Stomach smooth muscle (tissue), 2 donors: ENCODE data around the gene PDE1A.
A peak's percentile ranks its signal among the peaks of the same experiment; 100 is the strongest.

Experiments
- H3K27ac ChIP-seq: one replicate; pipeline ENCODE4 v1.7.0; 2013; ENCODE audit warnings: mild to moderate bottlenecking, low read length, inconsistent platforms
- H3K27me3 ChIP-seq, 2 donors: one replicate each; pipeline ENCODE4 v1.7.0; 2013; ENCODE audit warnings: low read length in 2 of 2; ENCODE audit not compliant: insufficient read depth in 2 of 2, control insufficient read depth in 1 of 2
- H3K36me3 ChIP-seq, 2 donors: one replicate each; pipeline ENCODE4 v1.7.0; 2013; ENCODE audit warnings: low read length in 2 of 2; ENCODE audit not compliant: control insufficient read depth in 2 of 2, insufficient read depth in 2 of 2
- H3K4me1 ChIP-seq: one replicate; pipeline ENCODE4 v1.7.0; 2013; ENCODE audit warnings: low read length; ENCODE audit not compliant: control insufficient read depth, insufficient read depth
- H3K4me3 ChIP-seq, 2 donors: one replicate each; pipeline ENCODE4 v1.7.0; 2013; ENCODE audit warnings: low read length in 2 of 2
- H3K9ac ChIP-seq, 2 donors: one replicate each; pipeline ENCODE4 v1.7.0; 2013; ENCODE audit warnings: low read length in 2 of 2, mild to moderate bottlenecking in 1 of 2
- H3K9me3 ChIP-seq, 2 donors: one replicate each; pipeline ENCODE4 v1.7.0; 2013; ENCODE audit warnings: low read length in 2 of 2; ENCODE audit not compliant: control insufficient read depth in 2 of 2
- donor health status: healthy.
- donor health status: Pancreatic carcinoma.

The PDE1A gene

DNA sequence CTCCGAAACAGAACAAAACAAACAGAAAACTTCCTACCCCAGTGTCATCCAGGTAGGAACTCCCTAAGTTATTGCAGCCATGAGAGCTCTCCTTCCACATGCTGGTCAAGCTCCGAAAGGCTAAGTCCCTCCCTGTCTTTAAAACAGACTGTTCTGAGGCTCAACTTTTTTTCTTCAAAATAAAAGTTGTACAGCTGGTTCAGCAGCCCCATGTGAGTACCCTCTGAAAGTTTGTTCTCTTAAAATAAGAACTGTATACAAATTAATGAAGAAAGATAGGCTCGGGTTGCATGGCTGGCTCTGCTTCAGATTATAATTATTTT, at the start of gene PDE1A:
Gene PDE1A (minus strand): TSS at position 119 of the 323 bp plus-strand sequence.
- H3K9me3 ChIP-seq, result no peaks in the 10 kb centered on the region
- peak within 1 kb of the TSS; percentile 48 to 76 for H3K4me3 ChIP-seq
- peak within 1 kb of the TSS; percentile 42 for H3K27ac ChIP-seq
- no peaks in the 10 kb centered on the region for H3K27me3 ChIP-seq
- H3K36me3 ChIP-seq, result no peaks in the 10 kb centered on the region
- H3K4me1 ChIP-seq, result no peaks in the 10 kb centered on the region
- peak within 1 kb of the TSS; percentile 52 to 63 for H3K9ac ChIP-seq

DNA sequence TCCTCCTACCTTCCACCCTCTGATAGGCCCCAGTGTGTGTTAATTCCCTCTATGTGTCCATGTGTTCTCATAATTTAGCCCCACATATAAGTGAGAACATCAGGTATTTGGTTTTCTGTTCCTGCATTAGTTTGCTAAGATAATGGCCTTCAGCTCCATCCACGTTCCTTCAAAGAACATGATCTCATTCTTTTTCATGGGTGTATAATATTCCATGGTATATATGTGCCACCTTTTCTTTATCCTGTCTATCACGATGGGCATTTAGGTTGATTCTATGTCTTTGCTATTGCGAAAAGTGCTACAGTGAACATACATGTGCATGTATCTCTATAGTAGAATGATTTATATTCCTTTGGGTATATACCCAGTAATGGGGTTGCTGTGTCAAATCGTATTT, 46.8 kb upstream of the PDE1A start:
- Histone ChIP-seq H3K9me3 (peaks cover 5 to 6% of the 10 kb centered on the region in 2 donors), H3K36me3 (no peaks in the 10 kb centered on the region), H3K27me3 (no peaks in the 10 kb centered on the region), H3K4me1 (no peaks in the 10 kb centered on the region), H3K27ac (no peak overlapping the region), H3K4me3 (no peak overlapping the region), H3K9ac (no peak overlapping the region)

DNA sequence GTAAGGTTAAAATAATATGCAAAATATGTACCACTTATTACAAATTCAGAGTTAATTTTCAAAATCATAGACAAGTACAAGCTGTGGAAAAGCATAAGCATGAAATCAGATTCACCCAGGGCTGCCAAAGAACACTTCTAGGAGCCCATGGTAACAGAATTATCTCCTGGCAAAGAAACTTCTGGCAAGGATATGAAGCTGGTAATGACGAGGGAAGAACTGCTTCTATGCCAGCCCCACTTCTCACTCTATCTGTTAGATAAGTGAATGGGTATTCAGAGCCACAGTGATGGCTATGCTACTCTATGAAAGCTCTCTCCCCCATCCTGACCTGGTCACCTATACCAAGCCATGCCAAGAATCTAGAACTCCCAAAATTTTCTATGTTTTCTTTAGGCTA, 36.9 kb upstream of the PDE1A start:
- Histone ChIP-seq H3K9ac (no peak overlapping the region), H3K9me3 (peaks cover 0 to under 1% of the 10 kb centered on the region in 2 donors), H3K27me3 (no peaks in the 10 kb centered on the region), H3K4me3 (no peak overlapping the region), H3K4me1 (no peaks in the 10 kb centered on the region), H3K36me3 (no peaks in the 10 kb centered on the region), H3K27ac (no peak overlapping the region)

DNA sequence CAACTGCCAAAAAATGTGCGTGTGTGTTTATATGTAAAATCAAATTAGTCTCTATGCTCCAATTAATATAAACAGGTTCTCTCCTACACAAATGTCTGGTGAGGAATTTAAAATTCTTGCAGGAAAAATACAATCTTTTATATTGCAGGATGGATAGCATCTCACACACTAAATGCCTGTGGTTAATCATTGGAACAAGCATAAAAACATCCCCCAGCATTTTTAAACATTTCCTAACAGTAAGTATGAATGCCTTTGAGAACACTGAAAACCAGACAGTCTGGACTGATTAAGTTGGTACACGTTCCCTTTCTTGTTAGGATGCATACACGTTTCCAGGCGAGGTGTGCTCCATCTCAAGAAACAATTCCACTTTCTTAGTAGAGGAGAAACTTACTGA, 29.9 kb upstream of the PDE1A start:
- H3K9me3 ChIP-seq, result no peaks in the 10 kb centered on the region
- no peak overlapping the region for H3K9ac ChIP-seq
- H3K36me3 ChIP-seq, result no peaks in the 10 kb centered on the region
- no peak overlapping the region for H3K27ac ChIP-seq
- H3K4me3 ChIP-seq, result no peak overlapping the region
- H3K27me3 ChIP-seq, result no peaks in the 10 kb centered on the region
- no peaks in the 10 kb centered on the region for H3K4me1 ChIP-seq

DNA sequence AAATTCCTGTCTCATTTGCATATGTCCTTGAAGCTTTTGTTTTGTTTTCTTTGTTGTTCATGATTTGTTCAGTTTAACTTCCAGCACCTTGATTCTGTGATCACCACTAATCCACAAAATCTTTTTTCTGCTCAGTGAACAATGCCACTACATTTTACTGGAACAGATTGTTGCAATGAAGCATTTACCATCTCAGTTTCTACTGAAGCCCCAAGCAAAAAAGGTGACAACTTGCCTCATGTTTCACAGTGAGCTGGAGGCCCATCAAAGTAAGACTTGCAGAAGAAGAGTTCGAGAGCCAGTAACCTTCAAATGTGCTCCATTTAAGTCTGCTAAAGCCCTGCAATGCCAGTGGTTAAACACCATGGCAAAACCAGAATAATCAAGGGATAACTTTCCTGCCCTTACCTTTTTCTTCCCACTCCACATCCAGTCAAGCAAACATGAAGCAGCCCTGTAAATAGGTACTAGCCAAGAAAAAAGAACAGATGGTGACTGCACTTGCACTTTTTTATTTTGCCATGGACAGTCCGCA, 25.7 kb upstream of the PDE1A start:
- no peaks in the 10 kb centered on the region for H3K36me3 ChIP-seq
- H3K9ac ChIP-seq, result no peak overlapping the region
- H3K27ac ChIP-seq, result no peak overlapping the region
- no peaks in the 10 kb centered on the region for H3K4me1 ChIP-seq
- no peaks in the 10 kb centered on the region for H3K27me3 ChIP-seq
- no peak overlapping the region for H3K4me3 ChIP-seq
- no peaks in the 10 kb centered on the region for H3K9me3 ChIP-seq

DNA sequence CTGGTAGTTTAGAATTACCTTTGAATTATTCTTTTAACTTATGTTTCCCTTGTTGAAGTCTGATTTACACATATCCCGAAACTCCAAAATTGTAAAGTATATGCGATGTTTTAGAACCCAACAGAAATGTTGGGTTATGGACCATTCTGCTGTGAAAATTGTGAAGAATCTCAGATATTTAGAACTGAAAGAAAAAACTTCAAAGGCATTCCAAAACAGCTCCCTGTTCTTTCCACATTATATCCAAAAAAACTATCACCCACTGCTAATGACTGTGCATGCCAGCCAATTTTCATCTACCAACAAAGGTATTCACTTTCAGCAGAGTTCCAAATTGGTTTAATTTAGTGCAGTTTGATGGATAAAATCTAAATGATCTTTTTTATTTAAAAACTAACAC, 21.5 kb upstream of the PDE1A start:
- H3K36me3 ChIP-seq, result no peaks in the 10 kb centered on the region
- no peaks in the 10 kb centered on the region for H3K27me3 ChIP-seq
- H3K9ac ChIP-seq, result no peak overlapping the region
- no peak overlapping the region for H3K4me3 ChIP-seq
- no peaks in the 10 kb centered on the region for H3K4me1 ChIP-seq
- H3K9me3 ChIP-seq, result no peaks in the 10 kb centered on the region
- H3K27ac ChIP-seq, result no peak overlapping the region

DNA sequence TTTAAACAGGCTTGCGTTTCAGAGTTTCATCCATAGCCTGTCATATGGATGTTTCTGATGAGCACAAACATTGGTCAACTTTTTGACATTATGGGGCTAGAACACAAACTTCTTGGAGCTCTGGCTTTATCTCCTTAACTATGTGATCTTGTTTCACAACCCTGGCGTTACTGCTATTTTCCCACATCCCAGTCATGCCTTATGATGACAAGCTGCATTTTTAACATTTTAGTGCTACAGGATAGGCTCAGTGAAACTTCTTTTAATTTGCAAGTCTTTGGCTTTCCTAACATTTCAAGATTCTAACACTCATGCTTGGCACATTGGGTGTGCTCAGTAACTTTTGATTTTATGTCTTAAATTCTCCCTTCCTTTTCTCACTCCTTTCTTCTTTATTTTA, 21.0 kb upstream of the PDE1A start:
- Histone ChIP-seq H3K9ac (no peak overlapping the region), H3K27ac (no peak overlapping the region), H3K36me3 (no peaks in the 10 kb centered on the region), H3K4me1 (no peaks in the 10 kb centered on the region), H3K4me3 (no peak overlapping the region), H3K27me3 (no peaks in the 10 kb centered on the region), H3K9me3 (no peaks in the 10 kb centered on the region)

DNA sequence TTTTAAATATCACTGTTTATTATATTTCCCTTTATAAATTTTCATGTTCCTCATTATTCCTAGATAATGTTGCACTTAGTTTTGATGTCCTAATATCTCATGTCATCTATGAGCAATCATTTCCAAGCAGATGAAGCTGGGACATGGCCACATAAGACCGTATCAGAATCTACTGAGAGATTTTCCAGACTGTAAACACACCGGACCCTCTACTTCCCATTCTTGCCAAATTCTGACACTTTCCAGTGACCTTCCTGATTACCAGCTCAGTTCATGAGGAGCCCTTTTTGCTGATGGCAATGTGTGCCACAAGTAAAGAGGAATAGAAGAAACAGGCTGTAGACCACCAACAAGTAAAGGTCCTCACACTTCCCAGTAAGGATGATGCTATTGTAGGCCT, 20.3 kb upstream of the PDE1A start:
- Histone ChIP-seq H3K9ac (no peak overlapping the region), H3K36me3 (no peaks in the 10 kb centered on the region), H3K27ac (no peak overlapping the region), H3K4me1 (no peaks in the 10 kb centered on the region), H3K27me3 (no peaks in the 10 kb centered on the region), H3K4me3 (no peak overlapping the region), H3K9me3 (no peaks in the 10 kb centered on the region)

DNA sequence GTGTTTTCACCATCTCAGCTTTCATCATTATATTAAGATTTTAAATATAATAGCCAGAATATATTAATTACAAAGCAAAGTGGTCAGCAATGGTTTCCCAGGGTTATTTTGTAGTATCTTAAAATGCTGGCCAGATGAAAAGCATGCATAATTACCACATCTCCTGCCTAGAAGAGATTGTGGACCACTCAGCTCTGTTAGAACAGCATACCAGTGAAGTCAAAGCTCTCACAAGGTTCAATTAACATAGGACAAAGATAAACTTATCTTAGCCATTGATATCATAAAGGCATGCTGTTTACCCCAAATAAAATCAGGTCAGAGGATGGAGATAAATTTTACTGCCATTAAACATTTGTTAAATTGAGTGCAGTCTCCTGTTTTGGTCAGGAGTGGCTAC, 19.3 kb upstream of the PDE1A start:
- H3K36me3 ChIP-seq, result no peaks in the 10 kb centered on the region
- H3K9me3 ChIP-seq, result no peaks in the 10 kb centered on the region
- H3K27ac ChIP-seq, result no peak overlapping the region
- H3K4me3 ChIP-seq, result no peak overlapping the region
- no peaks in the 10 kb centered on the region for H3K4me1 ChIP-seq
- H3K27me3 ChIP-seq, result no peaks in the 10 kb centered on the region
- H3K9ac ChIP-seq, result no peak overlapping the region

DNA sequence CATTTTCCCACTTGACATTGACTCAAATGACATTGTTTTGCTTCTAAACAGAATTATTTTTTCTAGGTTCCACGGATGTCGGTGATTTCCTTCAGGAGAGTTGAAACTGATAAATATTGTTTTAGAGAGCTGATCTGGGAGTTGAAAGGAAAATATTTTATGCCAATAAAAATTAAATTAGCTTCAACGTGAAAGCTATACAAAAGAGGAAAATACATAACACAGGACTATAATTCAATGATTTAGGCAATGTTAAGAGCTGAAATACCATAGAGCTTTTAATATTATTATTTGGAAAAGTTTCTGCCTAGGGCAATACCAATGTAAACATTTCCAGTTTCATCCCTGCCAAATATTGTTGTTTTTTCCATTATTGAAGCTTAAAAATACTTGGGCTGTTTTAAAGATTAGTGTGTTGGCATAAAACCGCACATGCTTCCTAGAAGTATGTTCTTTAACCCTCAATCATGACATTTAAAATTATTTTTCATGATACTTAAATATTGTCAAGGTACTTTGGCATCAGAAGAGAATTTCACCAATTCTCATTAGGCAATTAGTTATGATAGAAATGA, 18.6 kb upstream of the PDE1A start:
- Histone ChIP-seq H3K9ac (no peak overlapping the region), H3K27ac (no peak overlapping the region), H3K27me3 (no peaks in the 10 kb centered on the region), H3K36me3 (no peaks in the 10 kb centered on the region), H3K4me3 (no peak overlapping the region), H3K4me1 (no peaks in the 10 kb centered on the region), H3K9me3 (no peaks in the 10 kb centered on the region)

DNA sequence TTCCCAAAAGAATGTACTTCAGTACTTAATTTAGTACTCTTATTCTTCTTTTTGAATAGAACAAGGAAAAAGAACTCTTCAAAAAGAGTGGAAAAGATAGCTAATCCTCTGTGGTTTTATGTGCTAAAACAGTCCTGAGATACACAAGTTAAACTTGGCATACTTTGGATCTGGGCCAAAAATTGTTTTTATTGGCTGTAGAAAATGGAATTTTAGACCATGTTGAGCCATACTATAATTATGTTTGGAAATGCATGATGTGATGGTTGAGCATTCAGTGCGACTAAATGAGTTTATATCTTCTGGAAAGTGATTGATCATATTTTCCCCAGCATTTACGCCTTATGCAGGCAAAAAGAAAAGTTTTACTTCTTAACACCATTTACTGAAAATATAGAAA, 18.0 kb upstream of the PDE1A start:
- Histone ChIP-seq H3K27me3 (no peaks in the 10 kb centered on the region), H3K27ac (no peak overlapping the region), H3K9ac (no peak overlapping the region), H3K4me1 (no peaks in the 10 kb centered on the region), H3K4me3 (no peak overlapping the region), H3K9me3 (no peaks in the 10 kb centered on the region), H3K36me3 (no peaks in the 10 kb centered on the region)
